ENCODE measurements around the gene CORO1C. TPM values are rescaled to one million over a fixed set of nuclear protein-coding genes. Genes with fewer than 3 reads are reported as not detected.

CORO1C gene
- total RNA-seq, 1 donor from 2014 or later = 65.3 TPM

GRCh38 chr12:108759924-108760323, 28.6 kb upstream of the CORO1C start:
- no peak for TF ChIP-seq CTCF (IDR thresholded peaks at IDR 0.05; ENCODE audit: unreplicated experiment)
- Mint-ChIP-seq H3K4me1 (peaks cover 2% of the 10 kb centered on the region), H3K36me3 (no peaks in the 10 kb centered on the region), H3K27me3 (ENCODE audit: low read depth) (no peaks in the 10 kb centered on the region), H3K4me3 (no peak overlapping the region), H3K9me3 (no peaks in the 10 kb centered on the region), H3K27ac (no peak overlapping the region)
- DNase-seq (ENCODE audit: low spot score in 2 of 2, unreplicated experiment in 2 of 2) = no peak

GRCh38 chr12:108757856-108758255, 26.5 kb upstream of the CORO1C start:
- H3K36me3 Mint-ChIP-seq = no peaks in the 10 kb centered on the region
- no peak for TF ChIP-seq CTCF (IDR thresholded peaks at IDR 0.05; ENCODE audit: unreplicated experiment)
- H3K9me3 Mint-ChIP-seq = no peaks in the 10 kb centered on the region
- H3K4me3 Mint-ChIP-seq = no peak overlapping the region
- DNase-seq (ENCODE audit: low spot score in 2 of 2, unreplicated experiment in 2 of 2) = no peak
- no peak overlapping the region for H3K27ac Mint-ChIP-seq
- peaks cover 2% of the 10 kb centered on the region for H3K4me1 Mint-ChIP-seq
- H3K27me3 Mint-ChIP-seq (ENCODE audit: low read depth) = no peaks in the 10 kb centered on the region

- DNase-seq (ENCODE audit: low spot score in 2 of 2, unreplicated experiment in 2 of 2) = no peak
- no peaks in the 10 kb centered on the region for H3K36me3 Mint-ChIP-seq
- no peaks in the 10 kb centered on the region for H3K9me3 Mint-ChIP-seq
- no peak overlapping the region for H3K27ac Mint-ChIP-seq
- H3K4me1 Mint-ChIP-seq = peaks cover 2% of the 10 kb centered on the region
- no peaks in the 10 kb centered on the region for H3K27me3 Mint-ChIP-seq (ENCODE audit: low read depth)
- no peak for TF ChIP-seq CTCF (IDR thresholded peaks at IDR 0.05; ENCODE audit: unreplicated experiment)
- H3K4me3 Mint-ChIP-seq = no peak overlapping the region
These were observed 25.1 kb upstream of the CORO1C start for GRCh38 chr12:108756421-108756820.

- Mint-ChIP-seq H3K27me3 (ENCODE audit: low read depth) (no peaks in the 10 kb centered on the region), H3K36me3 (no peaks in the 10 kb centered on the region), H3K27ac (no peak overlapping the region), H3K9me3 (no peaks in the 10 kb centered on the region), H3K4me1 (peaks cover 5% of the 10 kb centered on the region), H3K4me3 (no peak overlapping the region)
- no peak for DNase-seq (ENCODE audit: low spot score in 2 of 2, unreplicated experiment in 2 of 2)
- no peak for TF ChIP-seq CTCF (IDR thresholded peaks at IDR 0.05; ENCODE audit: unreplicated experiment)
These were observed 24.2 kb upstream of the CORO1C start for GRCh38 chr12:108755481-108755880.

- Mint-ChIP-seq H3K9me3 (no peaks in the 10 kb centered on the region), H3K4me1 (peaks cover 7% of the 10 kb centered on the region), H3K4me3 (no peak overlapping the region), H3K27ac (no peak overlapping the region), H3K36me3 (no peaks in the 10 kb centered on the region), H3K27me3 (ENCODE audit: low read depth) (no peaks in the 10 kb centered on the region)
- DNase-seq (ENCODE audit: low spot score in 2 of 2, unreplicated experiment in 2 of 2) = no peak
- TF ChIP-seq CTCF (IDR thresholded peaks at IDR 0.05; ENCODE audit: unreplicated experiment) = no peak
These were observed 22.7 kb upstream of the CORO1C start for GRCh38 chr12:108753976-108754375.

GRCh38 chr12:108752387-108752786, 21.1 kb upstream of the CORO1C start:
- Mint-ChIP-seq H3K4me1 (peaks cover 5% of the 10 kb centered on the region), H3K4me3 (no peak overlapping the region), H3K36me3 (no peaks in the 10 kb centered on the region), H3K27ac (no peak overlapping the region), H3K9me3 (peaks cover 4% of the 10 kb centered on the region), H3K27me3 (ENCODE audit: low read depth) (no peaks in the 10 kb centered on the region)
- TF ChIP-seq CTCF (IDR thresholded peaks at IDR 0.05; ENCODE audit: unreplicated experiment) = no peak
- DNase-seq (ENCODE audit: low spot score in 2 of 2, unreplicated experiment in 2 of 2) = no peak

Data from mesothelial cell of epicardium (in vitro differentiated cells).